Peyer's patch (tissue), 4 donors: ENCODE measurements around the gene GNGT2.

Source experiments
- POLR2A ChIP-seq, 2 donors: fragments of 450-650 bp; IDR thresholded peaks; one replicate each; pipeline ENCODE4 v1.5.1; 2017; ENCODE audit warnings: antibody characterized with exemption in 2 of 2, mild to moderate bottlenecking in 2 of 2, moderate library complexity in 2 of 2
- TF ChIP-seq, protein P1 (sequence below), 6 experiments: fragments of 450-650 bp in 4 of 6; fragments of 200-600 bp in 2 of 6; sonication (generic) in 1 of 6; IDR thresholded peaks; one replicate each; pipeline ENCODE4 v1.5.1; 2017 to 2019; ENCODE audit warnings: antibody characterized with exemption in 6 of 6, mild to moderate bottlenecking in 3 of 6, moderate library complexity in 1 of 6

DNA sequence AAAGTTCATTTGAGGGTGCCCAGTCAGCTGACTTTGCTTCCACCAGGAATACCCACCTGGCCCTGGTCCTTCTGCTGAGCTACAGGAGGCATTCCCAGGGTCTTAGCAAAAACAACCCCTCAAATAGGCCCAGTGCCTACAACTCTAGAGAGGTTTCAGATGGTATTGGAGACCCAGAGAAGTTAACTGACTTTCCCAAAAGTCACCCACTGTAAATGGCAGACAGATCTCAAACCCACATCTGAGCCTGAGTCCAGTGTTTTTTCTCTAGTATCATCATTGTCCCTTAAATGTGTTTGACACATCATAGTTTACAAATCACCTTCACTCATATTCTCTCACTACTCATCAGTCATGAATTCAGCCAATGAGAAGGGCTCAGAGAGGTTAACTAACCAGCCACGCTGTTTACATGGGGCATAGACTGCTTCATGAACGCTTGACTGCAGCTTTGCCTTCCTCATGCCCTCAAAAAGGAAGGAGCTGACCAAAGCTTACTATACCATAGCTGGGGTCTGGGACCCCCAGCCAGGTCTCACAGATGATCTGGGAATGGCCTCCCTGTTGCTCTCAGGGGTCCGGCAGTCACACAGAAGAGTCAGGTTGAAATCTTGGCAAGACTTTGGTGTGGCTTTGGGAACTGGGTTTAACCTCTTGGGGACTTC, 16.5 kb upstream of the GNGT2 start:
- no peak for TF ChIP-seq POLR2A (IDR thresholded peaks at IDR 0.05)
- TF ChIP-seq, protein P1, sequence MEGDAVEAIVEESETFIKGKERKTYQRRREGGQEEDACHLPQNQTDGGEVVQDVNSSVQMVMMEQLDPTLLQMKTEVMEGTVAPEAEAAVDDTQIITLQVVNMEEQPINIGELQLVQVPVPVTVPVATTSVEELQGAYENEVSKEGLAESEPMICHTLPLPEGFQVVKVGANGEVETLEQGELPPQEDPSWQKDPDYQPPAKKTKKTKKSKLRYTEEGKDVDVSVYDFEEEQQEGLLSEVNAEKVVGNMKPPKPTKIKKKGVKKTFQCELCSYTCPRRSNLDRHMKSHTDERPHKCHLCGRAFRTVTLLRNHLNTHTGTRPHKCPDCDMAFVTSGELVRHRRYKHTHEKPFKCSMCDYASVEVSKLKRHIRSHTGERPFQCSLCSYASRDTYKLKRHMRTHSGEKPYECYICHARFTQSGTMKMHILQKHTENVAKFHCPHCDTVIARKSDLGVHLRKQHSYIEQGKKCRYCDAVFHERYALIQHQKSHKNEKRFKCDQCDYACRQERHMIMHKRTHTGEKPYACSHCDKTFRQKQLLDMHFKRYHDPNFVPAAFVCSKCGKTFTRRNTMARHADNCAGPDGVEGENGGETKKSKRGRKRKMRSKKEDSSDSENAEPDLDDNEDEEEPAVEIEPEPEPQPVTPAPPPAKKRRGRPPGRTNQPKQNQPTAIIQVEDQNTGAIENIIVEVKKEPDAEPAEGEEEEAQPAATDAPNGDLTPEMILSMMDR (IDR thresholded peaks at IDR 0.05) = no peak
